ENCODE data around the gene HLA-DMA. TPM values are rescaled to one million over a fixed set of nuclear protein-coding genes. Genes with fewer than 3 reads are reported as not detected.

The HLA-DMA gene
- total and polyA plus RNA-seq, 2 of the 4 experiments (the other 2 are of a cell fraction): 2.3 to 8.3 TPM

DNA sequence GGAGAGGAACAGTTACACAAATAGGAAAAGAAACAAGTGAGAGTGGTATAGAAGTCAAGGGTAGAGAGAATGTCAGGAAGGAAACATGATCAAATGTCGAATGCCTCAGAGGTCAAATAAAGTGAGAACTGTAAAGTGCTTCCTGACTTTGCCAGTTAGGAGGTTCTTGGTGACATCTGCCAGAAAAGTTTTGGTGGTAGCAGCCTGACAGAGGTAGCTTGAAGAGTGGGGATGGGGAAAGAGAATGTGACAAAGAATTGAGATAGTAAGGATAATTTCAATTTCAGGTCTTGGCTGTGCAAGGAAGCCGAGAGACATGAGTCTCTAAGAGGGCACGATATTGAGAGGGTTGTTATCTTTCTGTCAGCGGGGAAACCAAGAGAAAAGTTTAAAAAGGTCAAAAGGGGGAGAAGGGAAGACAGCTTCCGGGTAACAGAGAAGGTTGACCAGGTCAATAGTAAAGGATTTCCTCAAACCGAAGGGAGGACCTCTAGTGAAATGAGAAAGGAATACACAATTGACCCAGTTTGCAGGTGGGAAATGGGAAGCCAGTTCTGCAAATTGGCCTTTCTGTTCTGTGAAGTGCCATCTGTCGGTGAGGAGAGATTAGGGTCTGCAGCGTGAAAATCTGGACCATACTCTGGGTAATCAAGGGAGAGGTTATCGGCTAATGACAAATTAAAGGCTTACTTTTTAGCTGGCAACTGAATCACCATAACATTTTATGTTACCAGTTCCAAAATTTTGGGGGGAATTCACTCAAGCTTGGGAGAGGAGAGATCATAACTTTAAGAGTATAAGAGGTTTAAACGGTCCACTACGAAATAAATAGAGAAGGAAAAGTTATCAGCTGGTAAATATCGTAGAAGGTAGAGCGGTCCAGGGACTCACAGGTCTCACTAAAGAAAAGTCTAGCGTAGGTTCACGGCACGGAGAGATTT, 14.5 kb upstream of the HLA-DMA start:
- no peaks in the 10 kb centered on the region; the same call in 1 of the 2 replicates for H3K9me1 ChIP-seq (ENCODE audit: insufficient read depth, low read length)
- peak overlapping the region; percentile 90 for H3K4me2 ChIP-seq (ENCODE audit: low read depth, low read length)
- H3K27ac ChIP-seq (ENCODE audit: insufficient read depth, low read length): peak overlapping the region; percentile 93
- H4K8ac ChIP-seq (ENCODE audit: low read depth in 2 of 2, low read length in 2 of 2): peak overlapping the region; percentile 91 to 100
- peak overlapping the region; percentile 96 for H3K14ac ChIP-seq (replicated peaks; ENCODE audit: low read depth, low read length)
- no peaks in the 10 kb centered on the region for H3K27me3 ChIP-seq (ENCODE audit: control insufficient read depth, insufficient read depth, low read length)
- intact Hi-C loops (cut with micrococcal nuclease) (loop anchor here (2.0 kb wide), 1 partner anchor 73 kb away; no protein-coding TSS in a partner anchor), dilution Hi-C loops (cut with HindIII; ENCODE audit: low sequenced_read_pairs, unreplicated experiment) (no loop called here), in situ Hi-C loops (cut with MboI; ENCODE audit: low sequenced_read_pairs) (loop anchor here (25.0 kb wide), 1 partner anchor 780 kb away; the partner anchor contains the start of genes AGER, AGPAT1, GPSM3 and PBX2)
- H3K4me1 ChIP-seq (ENCODE audit: control insufficient read depth, insufficient read depth, low read length): peaks cover 4% of the 10 kb centered on the region; the same call in 1 of the 2 replicates
- H4K5ac ChIP-seq (ENCODE audit: low read depth, low read length): peak overlapping the region; percentile 76
- H3K9ac ChIP-seq (ENCODE audit: low read depth, low read length): peak overlapping the region; percentile 93
- peak overlapping the region; percentile 95 for H3K4ac ChIP-seq (ENCODE audit: low read depth, low read length)
- ChIA-PET CTCF (interaction anchor here (0.6 to 2.2 kb wide), 8 partner anchors 10 to 99 kb away, joined by 3 to 10 read pairs (median 4); partner anchors contain the start of gene HLA-DMA), POLR2A (ENCODE audit: unreplicated experiment) (no interaction called here)
- H3K18ac ChIP-seq (ENCODE audit: low read depth, low read length): peak overlapping the region; percentile 62
- peak overlapping the region; percentile 97 for H2AFZ ChIP-seq (replicated peaks; ENCODE audit: low read length, poor library complexity)
- H3K4me3 ChIP-seq (ENCODE audit: insufficient read depth, low read depth, low read length): peak overlapping the region; percentile 80
- TF ChIP-seq SMC3 (IDR thresholded peaks at IDR 0.05; ENCODE audit: low read depth, low read length) (peak; percentile 43), RAD21 (IDR thresholded peaks at IDR 0.05; ENCODE audit: low read length) (peak; percentile 50), MXI1 (IDR thresholded peaks at IDR 0.05; ENCODE audit: borderline replicate concordance, low read depth, low read length) (no peak)
- TF ChIP-seq, protein P1, sequence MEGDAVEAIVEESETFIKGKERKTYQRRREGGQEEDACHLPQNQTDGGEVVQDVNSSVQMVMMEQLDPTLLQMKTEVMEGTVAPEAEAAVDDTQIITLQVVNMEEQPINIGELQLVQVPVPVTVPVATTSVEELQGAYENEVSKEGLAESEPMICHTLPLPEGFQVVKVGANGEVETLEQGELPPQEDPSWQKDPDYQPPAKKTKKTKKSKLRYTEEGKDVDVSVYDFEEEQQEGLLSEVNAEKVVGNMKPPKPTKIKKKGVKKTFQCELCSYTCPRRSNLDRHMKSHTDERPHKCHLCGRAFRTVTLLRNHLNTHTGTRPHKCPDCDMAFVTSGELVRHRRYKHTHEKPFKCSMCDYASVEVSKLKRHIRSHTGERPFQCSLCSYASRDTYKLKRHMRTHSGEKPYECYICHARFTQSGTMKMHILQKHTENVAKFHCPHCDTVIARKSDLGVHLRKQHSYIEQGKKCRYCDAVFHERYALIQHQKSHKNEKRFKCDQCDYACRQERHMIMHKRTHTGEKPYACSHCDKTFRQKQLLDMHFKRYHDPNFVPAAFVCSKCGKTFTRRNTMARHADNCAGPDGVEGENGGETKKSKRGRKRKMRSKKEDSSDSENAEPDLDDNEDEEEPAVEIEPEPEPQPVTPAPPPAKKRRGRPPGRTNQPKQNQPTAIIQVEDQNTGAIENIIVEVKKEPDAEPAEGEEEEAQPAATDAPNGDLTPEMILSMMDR (conservative IDR thresholded peaks at IDR 0.05; ENCODE audit: low read depth, low read length): peak; percentile 43
- 5% methylated on average over 10 of the region's 16 CpGs; no CpG with 5 or more reads in 1 of the 2 experiments for WGBS, 2 experiments (ENCODE audit: extremely low coverage in 2 of 2, insufficient read length in 1 of 2)
- peak overlapping the region; percentile 50 for H2BK120ac ChIP-seq (ENCODE audit: low read depth, low read length)
- H3K79me1 ChIP-seq (ENCODE audit: low read depth in 1 of 2, low read length in 2 of 2): peaks cover 10 to 49% of the 10 kb centered on the region in 2 experiments; a peak in 3 of 4 replicates
- DNase-seq (peak; percentile 49), ATAC-seq (ENCODE audit: low read depth) (no peak)
- peak overlapping the region; percentile 33; the same call in 1 of the 3 replicates for H2BK15ac ChIP-seq (ENCODE audit: low read depth, low read length)
- peak overlapping the region; percentile 96 for H3K23ac ChIP-seq (ENCODE audit: low read depth, low read length)
- peaks cover 8% of the 10 kb centered on the region for H4K20me1 ChIP-seq (ENCODE audit: insufficient read depth, low read length)
- peak overlapping the region; percentile 94 for H2AK5ac ChIP-seq (ENCODE audit: low read depth, low read length)
- H2BK5ac ChIP-seq (ENCODE audit: low read depth, low read length, poor library complexity, severe bottlenecking): peak overlapping the region; percentile 89
- H3K56ac ChIP-seq (ENCODE audit: extremely low read depth, insufficient read depth, low read length): peak overlapping the region; percentile 98
- no peaks in the 10 kb centered on the region for H3K9me3 ChIP-seq (ENCODE audit: control insufficient read depth, insufficient read depth, low read length)
- peak overlapping the region; percentile 92 for H2AK9ac ChIP-seq (replicated peaks; ENCODE audit: low read depth, low read length, poor library complexity)
- H4K91ac ChIP-seq (ENCODE audit: insufficient read depth, low read depth, low read length): peak overlapping the region; percentile 87
- TSS peak; percentile 38 for BruUV-seq (replicated peaks)
- H2BK20ac ChIP-seq (ENCODE audit: low read depth, low read length): peak overlapping the region; percentile 4; the same call in 1 of the 2 replicates
- peaks cover 2% of the 10 kb centered on the region; the same call in 1 of the 2 replicates for H3K36me3 ChIP-seq (ENCODE audit: control insufficient read depth, insufficient read depth, low read length)
